ENCODE data around the gene GXYLT1.

- TF ChIP-seq, protein P1, sequence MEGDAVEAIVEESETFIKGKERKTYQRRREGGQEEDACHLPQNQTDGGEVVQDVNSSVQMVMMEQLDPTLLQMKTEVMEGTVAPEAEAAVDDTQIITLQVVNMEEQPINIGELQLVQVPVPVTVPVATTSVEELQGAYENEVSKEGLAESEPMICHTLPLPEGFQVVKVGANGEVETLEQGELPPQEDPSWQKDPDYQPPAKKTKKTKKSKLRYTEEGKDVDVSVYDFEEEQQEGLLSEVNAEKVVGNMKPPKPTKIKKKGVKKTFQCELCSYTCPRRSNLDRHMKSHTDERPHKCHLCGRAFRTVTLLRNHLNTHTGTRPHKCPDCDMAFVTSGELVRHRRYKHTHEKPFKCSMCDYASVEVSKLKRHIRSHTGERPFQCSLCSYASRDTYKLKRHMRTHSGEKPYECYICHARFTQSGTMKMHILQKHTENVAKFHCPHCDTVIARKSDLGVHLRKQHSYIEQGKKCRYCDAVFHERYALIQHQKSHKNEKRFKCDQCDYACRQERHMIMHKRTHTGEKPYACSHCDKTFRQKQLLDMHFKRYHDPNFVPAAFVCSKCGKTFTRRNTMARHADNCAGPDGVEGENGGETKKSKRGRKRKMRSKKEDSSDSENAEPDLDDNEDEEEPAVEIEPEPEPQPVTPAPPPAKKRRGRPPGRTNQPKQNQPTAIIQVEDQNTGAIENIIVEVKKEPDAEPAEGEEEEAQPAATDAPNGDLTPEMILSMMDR (IDR thresholded peaks at IDR 0.05; ENCODE audit: low read depth, low read length, poor library complexity, severe bottlenecking) = no peak
- no peak for TF ChIP-seq EZH2phosphoT487 (IDR thresholded peaks at IDR 0.05; ENCODE audit: borderline replicate concordance, low read length)
These were observed 46.7 kb downstream of the GXYLT1 start for GRCh38 chr12:42097971-42098370.
